Kidney (tissue), 14 donors: Measurements from ENCODE around the gene SVOPL. TPM values are rescaled to one million over a fixed set of nuclear protein-coding genes. Genes with fewer than 3 reads are reported as not detected.
"Not testable (repeated sequence)": the region's sequence is repeated elsewhere in the genome, so short reads cannot be mapped to it uniquely, and the experiment has no call there.

Experiments used
- DNase-seq, 5 donors: peaks; one replicate each; pipeline ENCODE4 v3.0.0-alpha.2; 2013 to 2020
- FAIRE-seq: peaks from 2 replicates; lab custom pipeline; 2012; peaks lifted over from hg19 to GRCh38; lab: Jason Lieb, UNC
- H3K27ac ChIP-seq, 2 donors: one replicate each; pipeline ENCODE4 v1.7.0; 2013; ENCODE audit warnings: low read depth in 2 of 2, low read length in 2 of 2, inconsistent platforms in 1 of 2
- H3K27me3 ChIP-seq: one replicate; pipeline ENCODE4 v1.7.1; 2013; ENCODE audit warnings: low read length, inconsistent platforms; ENCODE audit not compliant: control insufficient read depth, insufficient read depth
- H3K36me3 ChIP-seq, 3 donors: one replicate each; pipeline versions ENCODE4 v1.7.0 to v1.7.1; 2013; ENCODE audit warnings: low read length in 3 of 3, control low read depth in 1 of 3, inconsistent platforms in 1 of 3; ENCODE audit not compliant: insufficient read depth in 3 of 3, control insufficient read depth in 2 of 3
- H3K4me1 ChIP-seq, 3 donors: one replicate each; pipeline versions ENCODE4 v1.7.0 to v1.7.1; 2013; ENCODE audit warnings: low read length in 3 of 3, inconsistent platforms in 1 of 3, low read depth in 1 of 3; ENCODE audit not compliant: control insufficient read depth in 2 of 3, insufficient read depth in 2 of 3
- H3K4me3 ChIP-seq, 3 donors: one replicate each; pipeline versions ENCODE4 v1.7.0 to v1.8.1; 2013; ENCODE audit warnings: low read length in 3 of 3, control low read depth in 1 of 3, inconsistent platforms in 1 of 3
- H3K9ac ChIP-seq, 3 donors: one replicate each; pipeline versions ENCODE4 v1.7.0 to v1.7.1; 2013; ENCODE audit warnings: low read length in 3 of 3, control low read depth in 1 of 3, inconsistent platforms in 1 of 3
- H3K9me3 ChIP-seq, 3 donors: one replicate each; pipeline versions ENCODE4 v1.7.0 to v1.7.1; 2013; ENCODE audit warnings: low read length in 3 of 3, control low read depth in 1 of 3, inconsistent platforms in 1 of 3; ENCODE audit not compliant: control insufficient read depth in 2 of 3, insufficient read depth in 1 of 3
- CTCF ChIP-seq: IDR thresholded peaks from 3 replicates; pipeline ENCODE4 v1.5.1; 2012; ENCODE audit warnings: mild to moderate bottlenecking, moderate library complexity, borderline replicate concordance; ENCODE audit not compliant: insufficient read depth; ENCODE audit errors: extremely low read depth
- intact Hi-C: fragments of 100-400 bp; cut with DNase I; formaldehyde crosslinking; loops from one replicate; pipeline ENCODE4 v1.11.1; 2022
- polyA plus RNA-seq: library from polyadenylated mRNA; stranded (reverse); fragments of 350-450 nt; fragmentation: Illumina TruSeq; extraction: RNeasy Lipid Tissue Mini Kit (QIAGEN cat#74804); gene quantifications from one replicate; pipeline ENCODE4 v1.2.3, GENCODE V29; 2014; ENCODE audit warnings: low read depth, low replicate concordance; ENCODE audit not compliant: insufficient read depth
- total RNA-seq: library from RNA; stranded (reverse); fragmentation: NEBNext Ultra II Directional; extraction: Animal tissue kit (Norgen Biotek cat#: 25700); gene quantifications from one replicate; pipeline ENCODE4 v1.2.1, GENCODE V29; 2021
- donor health status: control.
- donor health status: control.
- donor health status: control.
- donor health status: control.
- donor health status: control.
- donor health status: DM: yes; HTN: yes; CAD: no.
- donor health status: Normal renal cell carcinoma (clear cell type).

The SVOPL gene
- total and polyA plus RNA-seq, 2 donors from 2014 or later: 2.4 to 5.1 TPM

DNA sequence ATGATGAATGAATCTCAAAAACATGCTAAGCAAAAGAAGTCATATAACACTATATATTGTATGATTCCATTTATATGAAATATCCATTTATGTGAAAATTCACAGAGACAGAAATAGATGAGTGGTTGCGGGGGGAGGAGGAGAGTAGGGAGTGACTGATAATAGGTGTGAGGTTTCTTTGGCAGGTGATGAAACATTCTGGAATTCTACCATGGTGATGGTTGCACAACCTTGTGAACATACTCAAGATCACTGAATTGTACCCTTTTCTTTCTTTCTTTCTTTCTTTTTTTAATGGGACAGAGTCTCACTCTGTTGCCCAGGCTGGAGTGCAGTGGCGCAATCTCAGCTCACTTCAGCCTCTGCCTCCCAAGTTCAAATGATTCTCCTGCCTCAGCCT, 10.7 kb downstream of the SVOPL start:
- Histone ChIP-seq H3K9me3 (no peaks in the 10 kb centered on the region), H3K27ac (no peak overlapping the region), H3K4me3 (no peak overlapping the region), H3K36me3 (no peaks in the 10 kb centered on the region), H3K9ac (no peak overlapping the region), H3K4me1 (no peaks in the 10 kb centered on the region), H3K27me3 (no peaks in the 10 kb centered on the region)
- no peak for TF ChIP-seq CTCF
- intact Hi-C loops: no loop called here
- FAIRE-seq (no peak), DNase-seq (no peak)

- H3K9me3 ChIP-seq, intact Hi-C loops, H3K27ac ChIP-seq, H3K9ac ChIP-seq, FAIRE-seq, H3K36me3 ChIP-seq, DNase-seq, H3K27me3 ChIP-seq, H3K4me3 ChIP-seq, H3K4me1 ChIP-seq: not testable (repeated sequence)
Measured at GRCh38 chr7:138688037-138688436, 13.1 kb downstream of the SVOPL start.

DNA sequence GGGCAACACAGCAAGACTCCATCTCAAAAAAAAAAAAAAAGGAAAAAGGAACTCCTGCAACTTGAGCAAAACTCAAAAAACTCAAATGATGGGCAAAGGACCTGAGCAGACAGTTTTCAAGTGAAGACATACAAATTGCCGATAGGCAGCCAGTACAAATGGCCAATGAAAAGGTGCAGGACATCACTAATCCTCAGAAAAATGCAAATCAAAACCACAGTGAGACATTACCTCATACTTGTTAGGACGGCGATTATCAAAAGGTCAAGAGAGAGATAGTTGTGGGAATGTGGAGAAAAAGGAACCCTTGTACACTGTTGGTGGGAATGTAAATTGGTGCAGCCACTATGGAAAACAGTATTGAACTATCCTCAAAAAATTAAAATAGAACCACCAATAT, 16.8 kb downstream of the SVOPL start:
- Histone ChIP-seq H3K36me3 (no peaks in the 10 kb centered on the region), H3K9me3 (no peaks in the 10 kb centered on the region), H3K4me3 (no peak overlapping the region), H3K27ac (no peak overlapping the region), H3K4me1 (no peaks in the 10 kb centered on the region), H3K27me3 (no peaks in the 10 kb centered on the region), H3K9ac (no peak overlapping the region)
- DNase-seq (no peak), FAIRE-seq (no peak)
- TF ChIP-seq CTCF: no peak
- intact Hi-C loops: no loop called here

DNA sequence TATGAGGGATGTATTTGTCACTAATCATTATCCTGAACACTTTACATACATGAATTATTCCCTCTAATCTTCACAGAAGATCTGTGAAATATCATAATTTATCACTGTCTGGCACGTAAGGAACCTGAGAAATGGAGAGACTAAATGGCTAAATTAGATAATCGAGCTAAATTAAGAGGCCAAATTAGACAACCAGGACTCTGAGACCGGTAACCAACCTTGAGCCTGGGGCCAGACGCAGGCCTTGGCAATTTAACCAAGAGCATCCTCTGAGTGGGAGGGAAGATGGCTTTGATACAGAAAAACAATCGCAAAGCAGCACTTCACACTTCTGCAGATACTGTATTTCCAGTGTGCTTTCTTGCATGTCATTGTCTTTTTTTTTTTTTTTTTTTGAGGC, 21.4 kb downstream of the SVOPL start:
- H3K27me3 ChIP-seq: no peaks in the 10 kb centered on the region
- intact Hi-C loops: no loop called here
- no peak overlapping the region for H3K9ac ChIP-seq
- no peak for FAIRE-seq
- TF ChIP-seq CTCF: no peak
- H3K9me3 ChIP-seq: no peaks in the 10 kb centered on the region
- no peak for DNase-seq
- no peaks in the 10 kb centered on the region for H3K4me1 ChIP-seq
- H3K36me3 ChIP-seq: no peaks in the 10 kb centered on the region
- H3K4me3 ChIP-seq: no peak overlapping the region
- no peak overlapping the region for H3K27ac ChIP-seq
